Right lung (tissue), 5 donors: Measurements from ENCODE around the gene LRMDA. TPM values are rescaled to one million over a fixed set of nuclear protein-coding genes. Genes with fewer than 3 reads are reported as not detected.

Experiments used
- DNase-seq, 2 donors: peaks; one replicate each; pipeline ENCODE4 v3.0.0-alpha.2; 2013
- polyA plus RNA-seq, 5 donors: library from polyadenylated mRNA; unstranded; fragments of 120-200 nt; gene quantifications; one replicate each; pipeline versions ENCODE4 v1.2.1 to v1.2.3, GENCODE V29; 2013; ENCODE audit warnings: inconsistent platforms in 1 of 5, low replicate concordance in 1 of 5; ENCODE audit not compliant: insufficient read length in 5 of 5, insufficient read depth in 1 of 5

Gene LRMDA
- polyA plus RNA-seq, 5 donors = 13.4 to 23.1 (median 19.1) TPM

DNA sequence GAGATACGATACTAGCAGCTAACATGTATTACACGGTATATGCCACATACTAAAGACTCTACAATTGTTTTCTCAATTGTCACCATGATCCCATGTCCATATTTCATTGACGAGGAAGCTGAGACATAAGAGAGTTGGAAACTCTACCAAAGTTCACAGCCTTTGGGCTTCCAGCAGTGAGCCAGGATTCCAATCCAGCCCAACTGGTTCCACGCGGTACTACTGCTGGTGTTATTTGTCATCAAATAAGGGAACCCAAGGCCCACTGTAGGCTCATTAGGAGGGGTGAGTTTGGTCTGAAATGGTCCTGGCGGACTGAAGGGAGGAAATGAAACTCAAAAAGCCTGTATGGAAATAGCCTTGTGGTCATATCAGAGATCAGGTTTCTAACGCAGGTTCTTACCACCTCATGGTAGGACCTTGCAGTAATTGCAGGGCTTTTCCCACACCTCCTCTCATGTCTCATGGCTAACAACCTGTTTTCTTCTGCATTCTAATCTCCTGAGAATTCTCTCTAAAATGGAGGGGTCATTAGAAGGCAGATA lies 814.6 kb downstream of the LRMDA start:
- DNase-seq = no peak

DNA sequence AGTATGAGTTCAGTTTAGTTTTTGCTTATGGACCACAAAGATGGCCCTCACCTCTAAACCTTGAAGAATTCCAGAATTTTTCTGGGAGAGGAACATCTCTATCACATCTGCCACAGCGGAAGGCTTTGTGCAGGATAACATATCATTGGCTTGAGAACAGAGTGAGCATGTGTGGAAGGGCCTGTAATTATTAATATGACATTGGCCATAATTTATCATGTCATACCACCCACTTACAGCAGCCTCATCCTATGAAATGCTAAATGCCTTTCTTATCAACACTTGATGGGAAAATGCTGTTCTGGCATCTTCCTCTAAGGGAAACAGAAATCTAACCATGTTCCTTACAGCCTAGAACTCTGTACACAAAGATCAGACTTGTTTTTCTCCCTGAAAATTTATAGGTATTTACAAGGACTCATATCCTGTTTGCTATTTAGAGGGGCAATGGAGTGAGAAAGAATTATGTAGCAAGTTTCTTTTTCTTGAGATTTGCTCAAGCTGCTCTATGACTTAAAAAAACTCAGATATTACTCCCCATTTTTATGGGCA lies 817.3 kb downstream of the LRMDA start:
- peak; percentile 56 for DNase-seq

DNA sequence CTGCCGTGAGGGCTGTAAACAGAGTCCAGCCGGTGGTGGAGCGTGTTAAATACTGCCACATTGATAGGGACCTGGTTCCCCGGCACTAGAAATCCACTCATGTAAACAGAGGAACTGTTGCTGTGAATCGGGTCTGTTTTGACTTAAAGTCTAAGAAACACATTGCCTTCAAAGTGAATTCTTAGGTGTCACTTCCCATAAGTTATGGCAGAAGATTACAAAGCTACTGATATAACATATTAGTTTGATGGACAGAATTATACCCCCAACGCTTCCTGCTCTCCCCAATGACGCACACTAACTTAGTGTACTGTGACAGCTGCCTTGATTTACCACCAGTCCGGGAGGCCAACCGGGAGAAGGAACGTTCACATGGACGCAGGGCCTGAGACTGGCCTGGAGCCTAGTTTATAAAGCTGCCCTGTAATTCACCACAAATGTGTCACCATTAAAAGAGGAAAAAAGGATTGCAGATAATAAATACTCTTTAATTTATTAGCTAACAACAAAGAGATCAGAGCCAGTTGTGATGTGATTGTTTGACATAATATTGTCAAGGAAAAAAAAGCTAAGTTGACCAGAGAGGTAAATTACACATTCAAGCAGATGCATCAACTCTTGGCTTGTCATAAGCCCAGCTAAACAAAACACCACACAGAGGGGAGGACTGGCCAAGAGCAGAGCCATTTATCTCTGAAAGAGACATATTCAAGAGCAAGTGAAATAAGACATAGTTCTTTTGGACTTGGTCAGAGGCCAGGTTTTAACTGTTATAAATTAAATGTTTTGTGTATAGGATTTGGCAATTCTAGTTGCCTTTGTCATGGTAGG lies 820.6 kb downstream of the LRMDA start:
- DNase-seq = peak; percentile 93 to 96

DNA sequence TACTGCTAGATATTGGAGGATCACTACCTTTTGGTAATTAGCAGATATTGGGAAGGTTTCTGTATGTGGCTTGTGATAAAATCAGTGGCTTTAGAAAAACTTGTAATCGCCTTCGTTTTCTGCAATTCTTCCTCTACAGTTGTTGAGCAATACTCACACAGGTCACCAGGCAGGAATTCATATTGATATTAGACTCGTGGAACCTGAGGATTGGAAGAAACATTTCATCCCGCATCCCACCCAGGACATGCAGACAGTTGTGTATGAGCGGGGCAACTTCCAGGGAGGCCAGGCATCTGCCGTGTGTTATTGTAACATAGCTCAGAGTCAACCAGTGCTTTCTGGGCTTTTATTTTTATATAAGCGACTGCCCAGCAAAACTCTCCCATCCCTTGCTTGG lies 821.3 kb downstream of the LRMDA start:
- no peak for DNase-seq

DNA sequence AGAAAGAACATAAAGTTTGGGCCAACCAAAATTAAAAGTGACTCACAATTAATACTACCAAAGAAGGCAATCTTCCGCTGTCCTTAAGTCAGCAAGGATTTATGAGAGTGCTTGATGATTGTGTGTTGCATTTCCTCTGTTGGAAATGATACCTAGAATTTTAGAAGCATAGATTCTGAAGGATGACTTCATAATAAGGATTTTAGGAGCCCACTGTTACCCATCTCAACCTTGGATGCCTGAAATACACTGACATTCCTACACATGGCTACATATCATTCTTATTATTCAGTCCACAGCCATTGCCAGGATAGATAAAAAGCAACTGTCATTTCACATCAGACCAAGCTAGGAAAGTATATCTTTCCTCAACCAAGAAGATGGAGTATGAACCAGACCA lies 823.8 kb downstream of the LRMDA start:
- no peak for DNase-seq

DNA sequence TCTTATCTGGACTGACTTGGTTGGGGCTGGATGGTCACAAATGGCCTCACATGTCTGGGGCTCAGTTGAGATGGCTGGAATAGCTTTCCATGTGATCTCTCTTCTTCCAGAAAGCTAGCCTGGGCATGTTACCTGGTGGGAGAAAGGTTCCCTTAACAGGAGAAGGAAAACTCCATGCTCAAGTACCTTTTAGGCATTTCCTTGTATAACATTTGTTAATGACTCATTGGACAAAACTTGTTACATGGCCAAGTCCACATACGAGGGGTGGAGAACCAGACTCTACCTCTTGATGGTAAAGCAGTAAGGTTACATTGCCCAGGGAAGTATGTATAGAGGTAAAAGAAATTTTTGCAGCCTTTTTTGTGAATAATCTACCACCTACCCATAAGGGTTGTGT lies 826.4 kb downstream of the LRMDA start:
- DNase-seq = no peak

DNA sequence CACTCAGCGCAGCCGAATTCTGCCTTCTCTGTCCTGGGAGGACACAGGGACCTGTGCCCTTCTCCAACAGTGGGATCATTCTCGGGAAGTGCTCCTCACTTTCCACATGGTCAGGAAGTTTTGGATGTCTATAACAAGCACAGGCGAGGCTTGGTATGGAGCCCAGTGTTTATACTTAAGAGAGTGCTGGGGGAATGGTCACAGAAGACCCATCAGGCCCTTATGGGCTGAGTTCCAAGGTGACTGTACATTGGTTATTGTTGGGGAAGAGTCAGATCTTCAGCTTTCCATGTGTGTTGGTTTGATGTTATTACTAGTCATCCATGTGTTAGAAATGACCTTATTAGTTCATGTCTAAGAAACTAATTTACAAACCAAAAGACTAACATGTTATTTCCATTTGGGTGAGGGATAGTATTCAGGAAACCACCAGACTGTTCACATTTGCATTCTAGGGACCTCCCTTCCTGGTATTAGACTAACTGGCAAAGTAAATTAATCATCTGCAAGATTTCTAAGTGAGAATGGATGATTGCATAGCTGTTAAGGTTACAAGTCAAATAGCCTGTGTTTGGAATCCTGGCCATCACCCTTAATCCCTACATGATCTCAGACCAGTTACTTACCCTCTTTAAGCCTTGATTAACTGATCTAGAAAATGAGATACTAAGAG lies 834.2 kb downstream of the LRMDA start:
- no peak for DNase-seq

DNA sequence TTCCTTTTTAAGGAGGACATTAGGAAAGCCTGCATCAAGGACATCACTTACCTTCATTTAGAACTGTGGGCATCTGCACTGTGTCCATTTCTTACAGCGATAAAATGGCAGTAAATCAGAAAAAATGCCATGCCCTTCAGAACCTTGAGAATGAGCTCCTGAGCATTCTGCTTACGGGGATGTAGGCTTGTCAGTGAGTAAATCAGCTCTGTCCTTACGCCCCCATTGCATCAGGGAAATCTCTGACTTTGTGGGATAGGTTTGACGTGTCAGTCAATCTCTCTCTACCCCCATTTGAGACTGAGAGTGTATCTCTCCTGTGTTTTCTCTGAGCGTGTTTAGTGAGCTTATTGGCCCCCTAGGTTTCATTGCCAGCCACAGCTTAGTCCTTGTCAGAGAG lies 837.1 kb downstream of the LRMDA start:
- no peak for DNase-seq

DNA sequence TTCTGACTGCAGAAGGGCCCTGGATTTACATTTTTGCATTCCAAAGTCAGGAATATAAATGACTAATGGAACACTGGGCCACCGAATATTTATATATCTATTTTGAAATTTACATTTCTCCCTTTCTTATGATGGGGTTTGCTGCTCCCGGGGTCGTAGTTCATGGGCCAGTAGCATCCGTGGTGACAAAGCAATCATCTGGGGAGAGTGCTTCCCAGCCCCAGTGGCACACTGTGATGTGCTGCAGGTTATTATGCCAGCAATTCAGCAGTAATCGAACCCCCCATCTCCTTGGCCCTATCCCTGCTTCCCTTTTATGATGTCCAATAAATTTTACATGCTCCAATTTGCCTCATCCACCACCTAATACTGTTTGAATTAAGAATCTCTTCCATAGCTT lies 837.5 kb downstream of the LRMDA start:
- no peak for DNase-seq

DNA sequence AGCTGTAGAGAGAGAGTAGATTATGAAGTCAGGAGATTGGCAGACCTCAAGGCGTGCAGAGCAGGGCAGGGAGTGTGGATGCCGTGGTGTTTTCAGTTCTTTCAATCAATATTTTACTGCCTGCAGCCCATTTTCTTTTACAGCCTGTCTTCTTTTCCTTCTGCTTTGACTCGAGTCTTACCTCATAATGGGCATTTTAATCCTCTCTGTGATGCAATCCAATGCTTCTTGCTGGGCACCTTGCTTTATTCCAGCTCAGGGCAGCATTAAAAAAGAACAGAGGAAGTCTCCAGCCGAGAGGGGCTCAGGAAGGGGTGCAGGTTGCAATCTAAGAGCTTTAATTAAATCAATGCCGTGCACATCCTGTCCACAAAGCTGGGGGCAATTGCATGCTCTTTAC lies 839.0 kb downstream of the LRMDA start:
- DNase-seq = no peak

DNA sequence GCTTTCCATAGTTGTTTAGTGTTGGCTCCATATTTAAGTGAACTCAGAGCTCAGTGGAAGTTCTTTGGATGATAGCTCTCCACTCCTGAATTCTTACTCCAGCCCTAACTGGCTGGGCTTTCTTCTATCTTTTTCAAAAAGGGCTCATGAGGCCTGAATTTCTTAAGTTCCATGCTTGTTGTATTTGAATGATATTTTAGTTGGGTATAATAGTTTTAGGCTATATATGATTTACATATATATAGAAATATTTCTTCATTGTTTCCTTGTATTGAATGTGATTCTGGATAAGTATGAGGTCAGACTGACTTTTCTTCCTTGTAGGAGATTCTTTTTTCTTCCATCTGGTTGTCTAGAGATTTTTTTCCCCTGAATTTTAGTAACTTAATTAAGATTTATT lies 843.5 kb downstream of the LRMDA start:
- DNase-seq = no peak

DNA sequence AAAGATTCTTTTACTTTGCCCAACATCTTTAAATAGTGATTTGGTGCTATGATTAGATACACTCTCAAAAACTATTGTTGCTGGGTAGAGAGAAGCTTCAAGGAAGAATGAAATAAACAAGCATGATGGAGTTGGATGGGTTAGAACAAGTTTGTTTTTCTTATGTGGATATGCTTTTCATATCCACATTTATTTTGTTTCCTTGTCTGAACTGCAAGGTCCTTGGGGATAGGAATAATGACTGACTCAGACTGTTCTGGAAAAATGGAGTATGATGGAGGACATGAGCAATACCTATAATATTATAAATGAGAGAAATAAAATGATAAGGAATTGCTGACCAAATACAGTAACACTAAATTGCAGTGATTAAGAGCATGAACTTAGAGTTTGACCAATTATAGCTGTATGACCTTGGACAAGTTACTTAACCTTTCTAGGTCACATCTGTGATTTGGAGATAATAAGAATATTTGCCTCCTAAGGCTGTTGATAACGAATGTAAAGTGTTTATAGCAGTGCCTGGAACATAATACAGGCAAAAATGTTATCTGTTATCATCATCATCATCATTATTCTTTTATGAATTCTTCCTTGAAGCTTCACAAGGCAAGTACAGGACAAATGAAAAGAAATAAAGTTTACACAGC lies 847.5 kb downstream of the LRMDA start:
- no peak for DNase-seq

DNA sequence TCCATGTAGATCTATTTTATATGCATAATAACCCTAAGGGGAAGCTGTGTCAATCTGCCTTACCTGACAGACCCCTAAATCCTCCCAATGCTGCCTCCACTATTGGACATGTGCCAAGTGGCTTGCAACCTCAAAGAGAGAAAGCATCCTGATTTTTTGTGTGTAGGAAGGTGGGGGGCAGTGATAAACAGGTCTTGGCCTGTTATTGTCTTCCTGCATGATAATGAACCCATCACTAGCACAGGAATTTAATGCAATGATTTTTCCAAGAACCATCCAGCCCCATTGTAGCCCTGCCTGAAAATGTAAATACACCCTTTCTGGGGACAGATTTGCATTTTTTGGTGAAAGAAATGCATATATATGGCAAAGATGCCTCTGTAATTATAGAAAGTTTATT lies 850.2 kb downstream of the LRMDA start:
- no peak for DNase-seq

DNA sequence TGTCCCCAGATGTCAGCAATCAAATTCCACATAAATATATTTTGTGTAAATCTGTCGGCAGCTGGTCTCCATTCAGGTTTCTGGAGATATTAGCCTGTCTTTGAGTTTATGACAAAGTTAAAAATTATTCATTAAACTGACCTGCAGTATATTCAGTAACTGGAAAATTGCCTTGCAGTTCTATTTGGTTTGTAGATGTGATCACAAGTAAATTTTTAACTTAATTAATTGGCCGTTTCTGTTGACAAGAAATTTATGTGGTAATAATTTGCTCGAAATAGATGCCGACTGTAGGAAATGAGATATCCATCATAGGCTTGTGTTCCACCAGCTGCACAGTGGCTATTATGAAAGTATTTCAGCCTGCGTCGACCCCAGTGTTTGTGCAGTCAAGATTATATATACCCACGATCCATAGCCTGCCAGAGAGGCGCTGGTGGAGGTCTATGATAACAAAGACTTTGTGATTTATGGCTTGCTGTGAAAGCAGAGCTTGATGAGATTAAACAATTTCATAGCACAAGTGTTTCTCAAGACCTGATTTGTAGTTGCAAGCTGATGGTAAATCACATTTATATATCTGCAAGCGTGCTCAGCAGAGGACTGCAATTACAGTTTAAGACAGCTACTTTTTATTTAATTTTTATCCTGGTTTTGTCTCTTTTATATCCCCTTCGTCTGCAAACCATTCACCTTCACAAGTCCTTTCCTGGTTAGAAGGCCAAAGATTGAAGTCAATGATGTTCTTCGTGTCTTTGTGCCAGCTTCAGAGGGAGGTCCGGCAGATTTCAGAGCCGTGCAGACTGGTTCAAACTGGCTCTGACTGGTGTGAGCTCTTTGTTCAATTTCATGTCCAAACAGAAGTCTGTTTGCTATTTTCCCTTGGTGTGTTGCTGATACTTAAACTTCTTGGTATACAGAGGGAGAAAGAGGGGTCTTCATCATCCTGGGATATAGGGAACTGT lies 850.9 kb downstream of the LRMDA start:
- DNase-seq = peak; percentile 78

DNA sequence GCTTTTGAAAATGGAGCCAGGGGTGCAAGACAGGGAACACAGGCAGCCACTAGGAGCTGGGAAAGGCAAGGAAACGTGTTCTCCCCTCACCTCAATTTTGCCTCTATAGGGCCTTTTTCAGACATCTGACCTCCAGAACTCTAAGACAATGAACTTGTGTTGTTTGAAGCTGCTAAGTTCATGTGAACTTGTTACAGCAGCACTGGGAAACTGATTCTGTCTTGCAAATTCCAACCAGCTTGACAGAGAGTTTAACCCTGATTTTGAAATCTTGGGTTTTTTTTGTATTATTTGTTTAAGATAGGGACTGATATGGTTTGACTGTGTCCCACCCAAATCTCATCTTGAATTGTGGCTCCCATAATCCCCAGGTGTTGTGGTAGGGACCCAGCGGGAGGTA lies 852.9 kb downstream of the LRMDA start:
- DNase-seq = no peak

DNA sequence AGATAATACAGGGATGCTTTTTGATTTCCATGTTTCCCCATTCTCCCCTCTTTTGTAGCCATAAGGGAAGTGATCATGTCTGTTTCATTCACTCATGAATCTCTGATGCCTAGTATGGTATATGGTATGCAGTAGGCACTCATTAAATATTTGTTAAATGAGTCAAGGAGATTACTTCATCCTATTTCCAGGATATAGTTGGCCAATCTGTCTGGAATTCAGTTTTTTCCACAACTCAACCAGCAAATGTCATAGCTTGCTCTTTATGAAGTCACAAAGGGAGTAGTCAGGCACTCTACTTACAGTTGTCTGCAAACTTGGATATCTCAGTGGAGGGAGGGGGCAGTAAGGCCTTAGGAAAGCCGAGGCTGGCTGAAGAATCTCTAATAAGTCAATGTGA lies 853.6 kb downstream of the LRMDA start:
- no peak for DNase-seq

DNA sequence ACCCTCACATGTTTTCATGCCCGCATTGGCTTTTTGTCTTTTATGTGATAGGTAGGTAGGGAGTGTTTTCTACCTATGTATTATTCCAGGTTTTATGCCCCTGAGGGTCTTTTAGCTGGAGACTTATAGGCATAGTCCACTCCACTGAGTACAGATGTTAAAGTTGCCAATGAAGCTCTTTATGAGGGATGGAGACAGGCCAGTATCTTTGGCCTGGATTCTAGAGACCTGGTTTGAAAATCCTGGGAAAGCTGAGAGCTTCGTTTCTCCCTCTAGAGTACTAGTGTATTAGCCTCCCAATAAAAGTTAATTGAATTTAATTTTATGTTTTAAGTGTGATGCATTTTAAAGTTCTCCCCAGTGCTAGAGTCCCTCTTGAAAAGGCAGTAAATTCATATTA lies 854.1 kb downstream of the LRMDA start:
- no peak for DNase-seq

DNA sequence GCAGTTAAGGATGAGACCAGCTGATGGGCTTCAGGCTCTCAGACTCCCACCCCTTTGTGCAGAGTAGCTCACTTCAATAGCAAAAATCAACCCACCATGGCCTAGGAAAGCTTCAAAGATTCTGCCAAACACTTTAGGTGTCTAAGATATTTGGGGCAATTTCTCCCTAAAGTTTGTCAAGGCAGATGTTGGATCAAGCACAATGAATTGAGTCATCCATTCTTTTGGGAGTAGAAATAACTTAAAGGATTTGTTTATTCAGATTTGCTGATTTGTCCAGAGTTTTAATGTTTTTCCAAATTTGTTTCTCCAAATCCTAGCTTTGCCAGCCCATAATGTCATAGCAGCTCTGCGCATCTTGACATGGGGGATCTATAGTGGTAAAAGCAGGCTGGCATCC lies 855.1 kb downstream of the LRMDA start:
- no peak for DNase-seq

DNA sequence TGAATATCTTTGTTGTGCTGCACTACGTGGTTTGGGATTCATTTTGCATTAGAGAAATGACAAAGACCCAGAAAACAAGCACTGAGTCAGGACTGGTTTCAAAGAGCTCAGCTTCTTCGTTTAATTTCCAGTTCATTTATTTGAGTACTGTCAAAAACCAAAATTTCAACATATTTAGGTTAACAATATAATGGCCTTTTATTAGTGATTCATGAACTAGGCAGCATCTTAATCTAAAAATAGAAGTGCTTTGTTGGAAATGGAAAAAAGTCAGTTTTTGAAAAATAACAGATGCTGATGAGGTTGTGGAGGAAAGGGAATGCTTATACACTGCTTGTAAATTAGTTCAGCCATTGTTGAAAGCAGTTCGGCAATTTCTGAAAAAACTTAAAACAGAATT lies 856.4 kb downstream of the LRMDA start:
- DNase-seq = no peak

DNA sequence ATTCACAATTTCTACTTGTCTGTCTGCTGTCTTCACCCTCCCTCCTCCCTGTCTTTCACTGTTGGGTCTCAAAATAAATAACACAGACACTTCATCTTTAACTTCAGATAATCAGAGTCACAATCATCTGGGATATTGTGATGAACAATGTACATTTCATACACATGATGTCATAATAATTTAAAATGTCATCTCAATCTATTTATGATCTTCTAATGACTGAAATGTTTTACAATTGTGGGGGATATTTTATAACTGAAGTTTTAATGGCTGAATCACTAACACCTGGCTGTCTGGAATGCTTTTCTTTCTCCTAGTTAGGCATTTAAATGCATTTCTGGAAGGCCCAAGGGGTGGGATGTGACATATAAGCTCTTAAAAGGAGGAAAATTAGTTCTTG lies 859.8 kb downstream of the LRMDA start:
- no peak for DNase-seq

DNA sequence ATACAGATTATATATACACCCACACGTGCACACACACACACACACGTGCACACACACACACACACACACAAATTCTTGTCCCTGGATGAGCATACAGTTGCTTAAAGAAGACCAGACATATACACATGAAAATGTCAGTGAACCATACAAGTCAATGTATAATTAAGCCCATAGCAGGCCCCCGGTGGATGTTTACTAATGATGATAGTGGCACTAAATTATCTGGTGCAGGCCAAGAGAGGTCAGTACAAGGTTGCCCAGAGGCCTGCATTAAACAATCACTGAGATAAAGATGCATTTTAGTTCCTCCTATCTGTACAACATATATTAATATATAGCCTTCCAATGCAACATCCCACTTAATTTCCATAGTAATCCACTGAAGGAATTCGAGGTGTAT lies 860.5 kb downstream of the LRMDA start:
- DNase-seq = no peak
